Fibroblast of skin of right quadriceps (primary cell): ENCODE measurements around the gene TSPAN31.

ENCODE experiments used
- DNase-seq: peaks from one replicate; pipeline ENCODE4 v3.0.0-alpha.2; 2013

The TSPAN31 gene

GRCh38 chr12:57797933-57798332 lies 53.1 kb downstream of the TSPAN31 start:
- DNase-seq: no peak
